ENCODE data around the gene LENEP.

The LENEP gene

GRCh38 chr1:154960446-154961136 is 32.8 kb upstream of the LENEP start:
- no peak for DNase-seq (ENCODE audit: low read depth)

- peak; percentile 63 for DNase-seq (ENCODE audit: low read depth)
Observed at GRCh38 chr1:154961207-154962155, 31.9 kb upstream of the LENEP start, which contains the start of gene PYGO2. PYGO2 (minus strand) TSS chr1:154961782; CDS start chr1:154961576, 206 bp downstream.

GRCh38 chr1:154962156-154962749 is 31.1 kb upstream of the LENEP start:
- DNase-seq (ENCODE audit: low read depth): no peak

GRCh38 chr1:154962795-154963330 is 30.5 kb upstream of the LENEP start:
- no peak for DNase-seq (ENCODE audit: low read depth)

GRCh38 chr1:154963643-154964042 is 29.7 kb upstream of the LENEP start:
- DNase-seq (ENCODE audit: low read depth): no peak

GRCh38 chr1:154964359-154964758 is 29.0 kb upstream of the LENEP start:
- no peak for DNase-seq (ENCODE audit: low read depth)

- DNase-seq (ENCODE audit: low read depth): no peak
Observed at GRCh38 chr1:154966111-154966510, 27.3 kb upstream of the LENEP start.

GRCh38 chr1:154967331-154967950 is 25.9 kb upstream of the LENEP start:
- DNase-seq (ENCODE audit: low read depth): no peak

- no peak for DNase-seq (ENCODE audit: low read depth)
Observed at GRCh38 chr1:154968731-154969130, 24.7 kb upstream of the LENEP start.

GRCh38 chr1:154969246-154969645 is 24.1 kb upstream of the LENEP start:
- no peak for DNase-seq (ENCODE audit: low read depth)

GRCh38 chr1:154969860-154970452 is 23.4 kb upstream of the LENEP start:
- DNase-seq (ENCODE audit: low read depth): no peak

GRCh38 chr1:154970631-154971340 is 22.6 kb upstream of the LENEP start, which contains the start of gene SHC1:
SHC1 (minus strand) TSS chr1:154970747; CDS start chr1:154970526, 221 bp downstream.
- DNase-seq (ENCODE audit: low read depth): no peak

- DNase-seq (ENCODE audit: low read depth): no peak
Observed at GRCh38 chr1:154971341-154971998, 21.9 kb upstream of the LENEP start.

- DNase-seq (ENCODE audit: low read depth): no peak
Observed at GRCh38 chr1:154972213-154972516, 21.2 kb upstream of the LENEP start.

- DNase-seq (ENCODE audit: low read depth): no peak
Observed at GRCh38 chr1:154972517-154973343, 20.7 kb upstream of the LENEP start.

- DNase-seq (ENCODE audit: low read depth): peak; percentile 82
Observed at GRCh38 chr1:154973344-154974101, 19.9 kb upstream of the LENEP start.

GRCh38 chr1:154974102-154974807 is 19.1 kb upstream of the LENEP start, which contains the start of gene CKS1B:
CKS1B (plus strand) TSS chr1:154974681; CDS start chr1:154974746, 65 bp downstream.
- DNase-seq (ENCODE audit: low read depth): peak; percentile 95
